ENCODE data around the gene MGAM2.
"Not testable (repeated sequence)": the region's sequence is repeated elsewhere in the genome, so short reads cannot be mapped to it uniquely, and the experiment has no call there.

MGAM2 gene

DNA sequence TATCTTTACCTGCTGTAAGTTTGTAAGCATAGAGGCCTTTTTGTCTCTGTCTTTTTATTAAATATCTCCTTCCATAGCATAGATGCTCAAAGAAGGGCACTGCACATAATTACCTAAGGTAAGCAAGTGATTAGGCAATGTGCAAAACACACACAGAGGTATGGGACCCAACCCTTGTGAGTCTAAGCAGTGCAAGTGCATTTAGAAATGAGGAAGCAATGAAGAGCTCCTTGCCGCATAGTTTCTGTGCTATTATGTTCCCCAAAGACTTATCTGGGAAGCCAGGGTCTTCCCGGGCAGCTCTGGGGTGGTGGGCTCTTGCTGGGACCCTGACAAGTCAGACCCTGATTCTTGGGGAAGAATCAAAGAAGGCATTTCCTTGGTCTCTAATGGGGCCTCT lies 13.5 kb upstream of the MGAM2 start:
- no peak overlapping the region for H3K4me3 Mint-ChIP-seq
- TF ChIP-seq, protein P1, sequence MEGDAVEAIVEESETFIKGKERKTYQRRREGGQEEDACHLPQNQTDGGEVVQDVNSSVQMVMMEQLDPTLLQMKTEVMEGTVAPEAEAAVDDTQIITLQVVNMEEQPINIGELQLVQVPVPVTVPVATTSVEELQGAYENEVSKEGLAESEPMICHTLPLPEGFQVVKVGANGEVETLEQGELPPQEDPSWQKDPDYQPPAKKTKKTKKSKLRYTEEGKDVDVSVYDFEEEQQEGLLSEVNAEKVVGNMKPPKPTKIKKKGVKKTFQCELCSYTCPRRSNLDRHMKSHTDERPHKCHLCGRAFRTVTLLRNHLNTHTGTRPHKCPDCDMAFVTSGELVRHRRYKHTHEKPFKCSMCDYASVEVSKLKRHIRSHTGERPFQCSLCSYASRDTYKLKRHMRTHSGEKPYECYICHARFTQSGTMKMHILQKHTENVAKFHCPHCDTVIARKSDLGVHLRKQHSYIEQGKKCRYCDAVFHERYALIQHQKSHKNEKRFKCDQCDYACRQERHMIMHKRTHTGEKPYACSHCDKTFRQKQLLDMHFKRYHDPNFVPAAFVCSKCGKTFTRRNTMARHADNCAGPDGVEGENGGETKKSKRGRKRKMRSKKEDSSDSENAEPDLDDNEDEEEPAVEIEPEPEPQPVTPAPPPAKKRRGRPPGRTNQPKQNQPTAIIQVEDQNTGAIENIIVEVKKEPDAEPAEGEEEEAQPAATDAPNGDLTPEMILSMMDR (IDR thresholded peaks at IDR 0.05), result no peak
- H3K27me3 Mint-ChIP-seq (ENCODE audit: low read depth, poor library complexity), result peaks cover 9% of the 10 kb centered on the region
- DNase-seq, result no peak
- H3K27ac Mint-ChIP-seq, result no peak overlapping the region
- H3K36me3 Mint-ChIP-seq (ENCODE audit: low read depth), result no peaks in the 10 kb centered on the region
- H3K9me3 Mint-ChIP-seq, result no peaks in the 10 kb centered on the region
- H3K4me1 Mint-ChIP-seq, result no peaks in the 10 kb centered on the region

DNA sequence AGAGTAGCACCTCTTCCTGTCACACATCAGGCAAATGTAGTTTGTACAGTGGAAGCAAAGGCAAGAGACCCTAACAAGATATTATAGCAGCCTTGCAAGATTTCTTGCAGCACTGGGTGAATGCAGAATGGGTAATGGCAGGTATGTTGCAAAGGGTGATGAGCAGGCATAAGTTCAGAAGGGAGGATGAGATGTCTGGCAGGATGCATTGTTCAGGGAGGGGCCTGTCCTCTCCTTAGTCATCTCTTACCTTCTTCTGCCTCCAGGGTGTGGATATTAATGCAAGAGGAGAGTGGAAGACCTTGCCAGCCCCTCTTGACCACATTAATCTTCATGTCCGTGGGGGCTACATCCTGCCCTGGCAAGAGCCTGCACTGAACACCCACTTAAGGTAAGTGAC lies 12.2 kb upstream of the MGAM2 start:
- not testable (repeated sequence) for H3K9me3 Mint-ChIP-seq; DNase-seq; H3K27ac Mint-ChIP-seq; H3K36me3 Mint-ChIP-seq (ENCODE audit: low read depth); H3K27me3 Mint-ChIP-seq (ENCODE audit: low read depth, poor library complexity); H3K4me3 Mint-ChIP-seq; H3K4me1 Mint-ChIP-seq

DNA sequence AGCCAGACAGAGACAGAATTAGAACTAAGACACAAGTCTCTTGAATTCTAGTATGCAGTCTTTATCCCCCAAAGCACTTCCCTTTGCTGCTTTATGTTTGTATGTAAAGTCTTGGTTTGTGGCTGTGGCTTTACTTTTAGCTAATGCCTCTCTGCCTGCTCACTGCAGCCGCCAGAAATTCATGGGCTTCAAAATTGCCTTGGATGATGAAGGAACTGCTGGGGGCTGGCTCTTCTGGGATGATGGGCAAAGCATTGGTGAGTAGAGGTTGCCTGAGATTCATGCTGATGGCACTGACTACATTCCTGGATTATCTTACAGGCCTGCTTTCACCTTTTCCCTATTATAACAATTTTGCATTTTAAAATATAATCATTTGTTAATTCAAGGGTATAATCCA lies 10.9 kb upstream of the MGAM2 start:
- Mint-ChIP-seq H3K4me1 (no peaks in the 10 kb centered on the region), H3K9me3 (no peaks in the 10 kb centered on the region), H3K36me3 (ENCODE audit: low read depth) (no peaks in the 10 kb centered on the region), H3K27ac (no peak overlapping the region), H3K4me3 (no peak overlapping the region), H3K27me3 (ENCODE audit: low read depth, poor library complexity) (peaks cover 9% of the 10 kb centered on the region)
- DNase-seq, result no peak
- TF ChIP-seq, protein P1 (IDR thresholded peaks at IDR 0.05), result no peak

DNA sequence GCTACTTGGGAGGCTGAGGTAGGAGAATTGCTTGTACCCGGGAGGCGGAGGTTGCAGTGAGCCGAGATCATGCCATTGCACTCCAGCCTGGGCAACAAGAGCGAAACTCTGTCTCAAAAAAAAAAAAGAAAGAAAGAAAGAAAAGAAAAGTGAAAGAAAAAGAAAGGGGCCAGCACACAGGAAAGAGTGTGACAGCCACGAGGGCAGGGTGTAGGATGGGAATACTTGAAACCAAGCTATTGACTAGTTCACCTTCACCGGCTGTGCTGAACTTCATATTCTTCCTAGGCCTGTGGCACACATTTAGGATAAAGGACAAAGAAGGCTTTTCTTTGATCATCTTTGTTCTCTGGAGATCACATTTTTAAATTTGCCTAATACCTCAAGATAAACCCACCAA lies 9.7 kb upstream of the MGAM2 start:
- H3K27me3 Mint-ChIP-seq (ENCODE audit: low read depth, poor library complexity); H3K9me3 Mint-ChIP-seq; H3K27ac Mint-ChIP-seq; DNase-seq; H3K4me3 Mint-ChIP-seq; H3K4me1 Mint-ChIP-seq; H3K36me3 Mint-ChIP-seq (ENCODE audit: low read depth): not testable (repeated sequence)

DNA sequence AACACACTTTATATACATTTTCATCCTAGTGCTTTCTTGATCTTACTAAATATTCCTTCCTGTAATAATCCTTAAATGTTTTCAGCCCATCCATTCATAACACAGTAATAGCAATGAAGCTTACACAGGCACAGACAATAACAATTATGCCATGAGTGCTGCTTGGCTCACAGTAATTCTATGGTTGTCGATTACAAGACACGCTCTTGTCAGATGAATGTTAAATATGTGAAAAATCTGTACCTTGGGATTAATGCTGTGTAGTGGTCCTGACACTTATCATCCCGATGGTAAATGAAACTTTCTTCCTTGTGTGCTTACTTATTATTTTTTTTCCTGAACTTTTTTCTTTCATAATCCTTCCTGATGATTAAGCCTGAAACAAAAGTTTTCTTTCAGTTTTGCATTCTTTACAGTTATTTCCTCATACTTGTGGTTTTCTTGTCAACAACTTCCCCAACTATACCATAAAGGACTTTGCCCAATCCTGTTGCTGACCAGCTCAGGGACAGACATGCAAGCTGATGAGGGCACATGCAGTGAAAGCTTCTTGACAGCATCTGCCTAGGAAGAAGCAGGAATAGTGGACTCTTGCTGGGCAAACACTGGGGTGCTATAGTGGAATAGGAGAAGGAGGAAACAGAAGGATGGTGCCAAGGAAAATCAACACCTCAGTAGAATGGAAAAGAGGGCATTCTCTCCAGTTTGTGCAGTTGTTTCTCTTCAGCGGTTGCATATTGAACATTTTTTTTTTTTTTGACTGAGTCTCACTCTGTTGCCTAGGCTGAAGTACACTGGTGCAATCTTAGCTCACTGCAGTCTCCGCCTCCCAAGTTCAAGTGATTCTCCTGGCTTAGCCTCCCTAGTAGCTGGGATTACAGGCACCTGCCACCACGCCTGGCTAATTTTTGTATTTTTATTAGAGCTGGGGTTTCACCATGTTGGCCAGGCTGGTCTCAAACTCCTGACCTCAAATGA lies 6.7 kb upstream of the MGAM2 start:
- DNase-seq, result no peak
- no peaks in the 10 kb centered on the region for H3K9me3 Mint-ChIP-seq
- TF ChIP-seq, protein P1 (IDR thresholded peaks at IDR 0.05), result no peak
- H3K4me1 Mint-ChIP-seq, result no peaks in the 10 kb centered on the region
- H3K4me3 Mint-ChIP-seq, result no peak overlapping the region
- no peak overlapping the region for H3K27ac Mint-ChIP-seq
- H3K36me3 Mint-ChIP-seq (ENCODE audit: low read depth), result no peaks in the 10 kb centered on the region
- no peaks in the 10 kb centered on the region for H3K27me3 Mint-ChIP-seq (ENCODE audit: low read depth, poor library complexity)

DNA sequence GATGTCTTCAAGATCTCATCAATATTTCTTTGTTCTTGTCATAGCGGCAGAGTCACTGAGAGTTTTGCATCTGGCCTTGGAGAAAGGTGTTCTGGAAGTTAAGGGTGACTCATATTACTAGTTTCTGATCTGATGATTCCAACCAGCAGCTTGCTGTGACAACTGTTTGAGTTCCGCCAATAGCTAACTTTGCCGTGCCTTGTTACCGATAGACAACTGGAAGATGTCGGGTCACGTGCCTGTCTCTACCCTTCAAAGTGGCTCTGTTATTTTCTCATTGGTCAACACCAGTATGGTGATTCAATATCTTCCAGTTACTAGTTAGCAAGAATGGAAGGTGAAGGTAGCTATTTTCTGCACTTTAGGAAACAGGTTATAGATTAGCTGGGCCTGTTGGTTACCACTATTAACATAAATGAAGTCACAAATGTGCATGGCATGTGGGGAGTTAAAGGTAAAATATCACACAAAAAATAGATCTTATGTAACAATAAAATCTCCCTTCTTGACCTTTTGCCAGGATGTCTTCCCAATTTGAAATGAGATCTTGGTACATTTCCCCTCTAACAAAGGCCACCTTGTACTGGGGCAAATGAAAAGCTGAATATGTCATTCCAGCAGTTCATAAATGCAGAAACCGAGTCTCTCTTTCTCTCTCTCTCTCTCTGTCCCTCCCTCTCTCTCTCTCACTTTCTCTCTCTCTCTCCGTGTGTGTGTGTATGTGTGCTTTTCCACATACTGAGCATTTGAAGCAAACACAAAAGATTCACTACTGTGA lies 2.6 kb upstream of the MGAM2 start:
- no peak for DNase-seq
- no peak overlapping the region for H3K4me3 Mint-ChIP-seq
- TF ChIP-seq, protein P1 (IDR thresholded peaks at IDR 0.05), result no peak
- H3K4me1 Mint-ChIP-seq, result no peaks in the 10 kb centered on the region
- peaks cover 4% of the 10 kb centered on the region for H3K27me3 Mint-ChIP-seq (ENCODE audit: low read depth, poor library complexity)
- no peak overlapping the region for H3K27ac Mint-ChIP-seq
- no peaks in the 10 kb centered on the region for H3K36me3 Mint-ChIP-seq (ENCODE audit: low read depth)
- H3K9me3 Mint-ChIP-seq, result no peaks in the 10 kb centered on the region
